Activated CD8-positive, alpha-beta memory T cell treated with anti-CD3 and anti-CD28 coated beads, Interleukin-2, amount 50 U/mL, for 1 hour (primary cell): ENCODE measurements around the gene MROH9.

Experiments
- DNase-seq: peaks from one replicate; pipeline ENCODE4 v3.0.0-alpha.2; 2020; ENCODE audit errors: extremely low read depth

The MROH9 gene

GRCh38 chr1:170967042-170967910, 31.9 kb downstream of the MROH9 start:
- DNase-seq: no peak

DNA sequence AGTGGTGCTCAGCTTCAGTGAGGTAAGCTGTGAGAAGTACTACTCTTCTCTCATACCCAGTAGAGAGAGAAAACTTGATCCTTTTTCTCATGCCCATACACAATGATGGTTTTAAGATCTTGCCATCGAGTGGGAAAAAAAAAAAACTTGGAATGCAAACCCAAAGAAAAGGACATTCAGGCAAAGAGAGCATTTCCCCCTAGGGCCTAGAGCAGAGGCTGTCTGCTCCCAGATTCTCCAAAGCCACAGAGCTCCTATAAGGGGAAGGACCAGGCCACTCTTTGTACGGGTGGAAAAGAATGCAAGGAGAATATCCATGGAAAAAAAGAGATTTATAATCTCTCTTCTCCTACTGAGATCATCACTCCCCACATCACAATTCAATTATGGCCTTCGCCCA, 34.9 kb downstream of the MROH9 start:
- no peak for DNase-seq

DNA sequence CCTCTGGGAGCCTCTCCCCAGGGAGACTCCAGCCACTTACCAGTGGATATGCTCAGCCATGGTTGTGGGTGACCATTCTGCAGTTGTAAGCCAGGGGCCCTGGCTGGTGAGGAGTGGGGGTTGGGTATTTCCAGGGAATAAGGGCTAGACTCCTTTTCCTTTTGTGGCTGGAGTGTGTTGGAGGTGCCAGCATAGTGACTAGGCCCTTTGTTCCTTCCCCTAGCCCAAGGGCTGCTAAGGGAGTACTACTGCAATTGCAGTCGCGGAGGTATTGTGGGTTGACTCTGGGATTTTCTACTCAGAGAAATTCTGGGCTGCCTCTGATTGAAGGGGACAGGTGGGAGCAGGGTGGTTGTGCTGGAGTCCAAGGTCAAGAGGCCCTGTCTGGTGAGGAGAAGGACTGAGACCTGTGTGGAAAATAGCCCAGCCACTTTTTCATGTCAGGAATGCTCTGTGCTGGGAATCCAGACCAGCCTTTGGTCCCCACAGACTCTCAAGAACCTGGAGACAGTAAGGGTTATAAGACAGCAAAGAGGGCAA, 43.1 kb downstream of the MROH9 start:
- DNase-seq: no peak

GRCh38 chr1:170985406-170985805, 50.1 kb downstream of the MROH9 start:
- DNase-seq: no peak

- no peak for DNase-seq
Measured at GRCh38 chr1:170986901-170987300, 51.6 kb downstream of the MROH9 start.

GRCh38 chr1:170987424-170987823, 52.1 kb downstream of the MROH9 start:
- no peak for DNase-seq

GRCh38 chr1:170993151-170993550, 57.8 kb downstream of the MROH9 start:
- DNase-seq: no peak

- no peak for DNase-seq
Measured at GRCh38 chr1:170993717-170994116, 58.4 kb downstream of the MROH9 start.

DNA sequence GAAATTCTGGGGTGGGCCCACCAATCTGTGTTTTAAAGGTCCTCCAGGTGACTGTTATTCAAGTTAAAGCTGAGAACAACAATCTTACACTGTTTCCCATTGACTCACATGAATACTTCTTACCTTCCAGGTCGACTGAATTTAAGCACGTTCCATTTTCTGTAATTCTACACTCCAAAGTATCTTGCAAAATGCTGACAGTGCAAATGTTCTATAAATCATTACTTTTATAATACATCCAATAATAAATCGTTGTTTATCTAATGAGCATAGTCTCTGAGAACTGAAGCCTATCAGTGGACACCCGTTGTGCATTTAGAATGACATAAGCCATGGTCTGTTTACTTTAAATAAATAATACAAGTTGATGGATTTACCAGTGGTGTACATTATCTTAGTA, 79.5 kb downstream of the MROH9 start:
- DNase-seq: no peak

- no peak for DNase-seq
Measured at GRCh38 chr1:171017426-171017825, 82.1 kb downstream of the MROH9 start.

GRCh38 chr1:171019971-171020370, 84.6 kb downstream of the MROH9 start:
- DNase-seq: no peak

DNA sequence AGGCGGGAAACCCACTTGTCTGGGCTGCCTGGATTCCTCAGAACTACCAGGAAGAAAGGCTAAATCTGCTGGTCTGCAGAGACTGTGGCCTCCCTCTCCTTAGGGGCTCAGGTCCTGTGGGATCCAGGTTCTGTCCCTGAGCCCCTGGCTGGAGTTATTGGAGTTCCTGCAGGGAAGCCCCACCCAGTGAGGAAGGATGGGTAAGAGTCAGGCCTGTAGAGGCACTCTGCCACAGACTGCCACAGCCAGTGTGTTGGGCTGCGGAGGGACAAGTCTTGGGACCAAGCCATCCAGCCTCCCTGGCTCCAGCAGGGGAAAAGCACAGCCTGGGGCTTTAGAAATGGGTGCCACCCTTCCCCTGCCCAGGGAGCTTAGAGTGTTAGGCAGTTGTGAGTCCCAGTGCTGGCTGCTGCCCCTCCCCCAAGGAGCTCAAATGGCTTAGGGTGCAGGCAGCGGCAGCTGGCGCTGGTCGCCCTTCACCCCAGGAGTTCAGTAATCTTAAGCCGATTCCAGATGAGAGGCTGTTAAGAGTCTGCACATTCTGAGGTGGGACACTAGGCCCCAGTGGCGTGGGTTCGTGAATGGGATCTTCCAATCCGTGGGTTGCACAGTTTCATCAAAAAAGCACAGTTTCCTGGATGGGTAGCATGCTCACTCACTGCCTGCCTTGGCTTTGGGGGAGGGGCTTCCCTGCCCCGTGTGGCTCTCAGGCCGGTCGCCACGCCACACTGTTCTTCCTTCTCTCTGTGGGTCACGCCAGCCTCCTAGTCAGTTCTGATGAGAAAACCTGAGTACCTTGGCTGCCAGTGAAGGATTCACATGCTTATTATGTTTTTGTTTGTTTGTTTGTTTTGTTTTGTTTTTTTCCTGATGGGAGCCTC, 97.7 kb downstream of the MROH9 start:
- DNase-seq: no peak

- DNase-seq: no peak
Measured at GRCh38 chr1:171037626-171038025, 102.3 kb downstream of the MROH9 start.

DNA sequence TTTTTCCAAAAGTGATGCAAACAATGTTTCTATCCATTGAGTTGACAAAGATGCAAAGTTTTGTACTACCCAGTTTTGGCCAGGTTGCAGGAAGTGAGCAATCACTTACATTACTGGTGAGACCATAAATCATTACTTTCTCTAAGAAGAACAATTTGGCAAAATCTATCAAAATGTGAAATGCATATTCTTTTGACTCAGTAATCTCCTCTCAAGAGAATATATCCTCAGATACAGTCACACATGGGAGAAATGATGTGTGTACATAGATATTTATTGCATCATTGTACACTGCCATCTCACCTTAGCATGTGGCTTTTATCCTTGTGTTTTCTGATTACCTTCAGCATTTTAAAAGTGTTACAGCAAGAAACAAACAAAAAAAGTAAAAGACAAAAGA, 103.0 kb downstream of the MROH9 start:
- no peak for DNase-seq

DNA sequence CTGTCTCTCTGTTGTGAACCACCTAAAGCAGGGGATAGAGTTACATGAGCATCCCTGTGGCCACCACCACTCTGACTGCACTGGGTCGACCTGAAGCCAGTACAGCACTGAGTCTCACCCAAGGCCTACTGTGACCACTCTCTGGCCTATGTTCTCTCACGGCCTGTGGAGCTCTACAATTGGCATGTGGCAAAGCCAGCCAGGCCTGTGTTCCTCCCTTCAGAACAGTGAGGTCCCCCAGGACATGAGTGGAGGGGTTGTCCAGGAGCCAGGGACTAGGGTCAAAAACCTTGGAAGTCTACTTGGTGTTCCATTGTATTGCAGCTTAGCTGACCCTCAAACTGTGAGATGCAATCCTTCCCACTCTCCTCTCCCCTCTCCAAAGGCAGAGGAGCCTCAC, 112.7 kb downstream of the MROH9 start:
- no peak for DNase-seq

DNA sequence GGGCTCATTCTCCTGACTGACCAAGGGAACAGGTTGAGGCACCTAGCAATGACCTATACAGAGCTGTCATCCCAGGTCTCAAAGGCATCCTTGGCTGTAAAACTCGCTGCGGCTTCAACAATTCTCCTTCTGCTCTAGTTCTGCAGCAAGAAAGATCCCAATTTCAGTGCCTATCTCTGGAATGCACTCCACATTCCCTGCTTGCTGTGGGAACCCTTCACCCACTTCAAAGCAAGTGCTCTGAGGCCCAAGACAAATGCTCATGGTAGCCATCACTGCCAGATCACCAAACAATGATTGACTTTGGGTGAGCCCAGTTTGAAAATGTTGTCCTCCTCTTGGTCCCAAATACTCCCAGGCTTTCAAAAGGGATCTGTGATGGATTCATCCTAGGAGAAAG, 117.6 kb downstream of the MROH9 start:
- DNase-seq: no peak

GRCh38 chr1:171055966-171056643, 120.8 kb downstream of the MROH9 start:
- no peak for DNase-seq

GRCh38 chr1:171061425-171062143, 126.2 kb downstream of the MROH9 start:
- no peak for DNase-seq

- no peak for DNase-seq
Measured at GRCh38 chr1:171062902-171063301, 127.6 kb downstream of the MROH9 start.

GRCh38 chr1:171075041-171075440, 139.7 kb downstream of the MROH9 start:
- no peak for DNase-seq

DNA sequence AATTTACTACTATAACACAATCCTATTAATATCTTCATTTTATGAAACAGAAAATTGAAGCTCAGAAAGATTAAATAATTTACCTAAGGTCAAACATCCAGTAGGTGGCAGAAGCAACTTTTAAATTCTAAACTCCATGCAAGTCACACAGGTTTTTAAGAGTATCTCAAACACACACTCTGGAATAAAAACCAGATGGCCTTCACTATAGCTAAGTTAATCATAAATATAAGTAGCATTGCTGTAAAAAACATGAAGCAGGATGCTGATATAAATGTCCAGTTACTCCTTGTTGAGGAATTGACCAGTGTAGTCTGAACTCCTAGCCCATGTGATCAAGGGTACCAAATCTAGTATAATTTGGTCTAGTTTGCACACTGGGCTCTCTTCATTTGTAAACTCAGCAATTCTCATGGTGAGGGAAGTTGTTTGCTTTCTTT, 146.0 kb downstream of the MROH9 start:
- no peak for DNase-seq
